Measurements from ENCODE around the gene OSBPL3.

The OSBPL3 gene

GRCh38 chr7:24828891-24829661 lies 150.9 kb downstream of the OSBPL3 start:
- no peak for DNase-seq (ENCODE audit: low read depth, low spot score)

GRCh38 chr7:24827589-24827988 lies 152.4 kb downstream of the OSBPL3 start:
- DNase-seq (ENCODE audit: low read depth, low spot score), result no peak

- DNase-seq (ENCODE audit: low read depth, low spot score), result no peak
These were observed 153.0 kb downstream of the OSBPL3 start for GRCh38 chr7:24827027-24827426.

- no peak for DNase-seq (ENCODE audit: low read depth, low spot score)
These were observed 153.3 kb downstream of the OSBPL3 start for GRCh38 chr7:24826662-24827020.

- no peak for DNase-seq (ENCODE audit: low read depth, low spot score)
These were observed 153.9 kb downstream of the OSBPL3 start for GRCh38 chr7:24825931-24826661.

- no peak for DNase-seq (ENCODE audit: low read depth, low spot score)
These were observed 154.6 kb downstream of the OSBPL3 start for GRCh38 chr7:24825381-24825794.

- no peak for DNase-seq (ENCODE audit: low read depth, low spot score)
These were observed 155.1 kb downstream of the OSBPL3 start for GRCh38 chr7:24824896-24825295.

GRCh38 chr7:24824400-24824799 lies 155.6 kb downstream of the OSBPL3 start:
- no peak for DNase-seq (ENCODE audit: low read depth, low spot score)

GRCh38 chr7:24821754-24822054 lies 158.3 kb downstream of the OSBPL3 start:
- DNase-seq (ENCODE audit: low read depth, low spot score), result no peak

- DNase-seq (ENCODE audit: low read depth, low spot score), result no peak
These were observed 158.8 kb downstream of the OSBPL3 start for GRCh38 chr7:24821045-24821753.

GRCh38 chr7:24820730-24821044 lies 159.3 kb downstream of the OSBPL3 start:
- DNase-seq (ENCODE audit: low read depth, low spot score), result no peak

- DNase-seq (ENCODE audit: low read depth, low spot score), result peak; percentile 68
These were observed 159.9 kb downstream of the OSBPL3 start for GRCh38 chr7:24819916-24820689.

- no peak for DNase-seq (ENCODE audit: low read depth, low spot score)
These were observed 162.6 kb downstream of the OSBPL3 start for GRCh38 chr7:24817339-24817738.

- no peak for DNase-seq (ENCODE audit: low read depth, low spot score)
These were observed 163.1 kb downstream of the OSBPL3 start for GRCh38 chr7:24816868-24817267.

- DNase-seq (ENCODE audit: low read depth, low spot score), result no peak
These were observed 167.6 kb downstream of the OSBPL3 start for GRCh38 chr7:24812305-24812945.

- no peak for DNase-seq (ENCODE audit: low read depth, low spot score)
These were observed 171.5 kb downstream of the OSBPL3 start for GRCh38 chr7:24808518-24808917.

GRCh38 chr7:24802300-24802699 lies 177.7 kb downstream of the OSBPL3 start:
- no peak for DNase-seq (ENCODE audit: low read depth, low spot score)

- no peak for DNase-seq (ENCODE audit: low read depth, low spot score)
These were observed 178.1 kb downstream of the OSBPL3 start for GRCh38 chr7:24801883-24802282.

- no peak for DNase-seq (ENCODE audit: low read depth, low spot score)
These were observed 179.3 kb downstream of the OSBPL3 start for GRCh38 chr7:24800667-24801066.

GRCh38 chr7:24800073-24800472 lies 179.9 kb downstream of the OSBPL3 start:
- no peak for DNase-seq (ENCODE audit: low read depth, low spot score)

GRCh38 chr7:24799506-24799905 lies 180.5 kb downstream of the OSBPL3 start:
- no peak for DNase-seq (ENCODE audit: low read depth, low spot score)

- no peak for DNase-seq (ENCODE audit: low read depth, low spot score)
These were observed 181.7 kb downstream of the OSBPL3 start for GRCh38 chr7:24798261-24798660.
